Measurements from ENCODE around the gene PLEKHF1.
"Not testable (repeated sequence)": the region's sequence is repeated elsewhere in the genome, so short reads cannot be mapped to it uniquely, and the experiment has no call there.

PLEKHF1 gene

GRCh38 chr19:29665826-29666577, 741 bp downstream of the PLEKHF1 start:
- DNase-seq: no peak

DNA sequence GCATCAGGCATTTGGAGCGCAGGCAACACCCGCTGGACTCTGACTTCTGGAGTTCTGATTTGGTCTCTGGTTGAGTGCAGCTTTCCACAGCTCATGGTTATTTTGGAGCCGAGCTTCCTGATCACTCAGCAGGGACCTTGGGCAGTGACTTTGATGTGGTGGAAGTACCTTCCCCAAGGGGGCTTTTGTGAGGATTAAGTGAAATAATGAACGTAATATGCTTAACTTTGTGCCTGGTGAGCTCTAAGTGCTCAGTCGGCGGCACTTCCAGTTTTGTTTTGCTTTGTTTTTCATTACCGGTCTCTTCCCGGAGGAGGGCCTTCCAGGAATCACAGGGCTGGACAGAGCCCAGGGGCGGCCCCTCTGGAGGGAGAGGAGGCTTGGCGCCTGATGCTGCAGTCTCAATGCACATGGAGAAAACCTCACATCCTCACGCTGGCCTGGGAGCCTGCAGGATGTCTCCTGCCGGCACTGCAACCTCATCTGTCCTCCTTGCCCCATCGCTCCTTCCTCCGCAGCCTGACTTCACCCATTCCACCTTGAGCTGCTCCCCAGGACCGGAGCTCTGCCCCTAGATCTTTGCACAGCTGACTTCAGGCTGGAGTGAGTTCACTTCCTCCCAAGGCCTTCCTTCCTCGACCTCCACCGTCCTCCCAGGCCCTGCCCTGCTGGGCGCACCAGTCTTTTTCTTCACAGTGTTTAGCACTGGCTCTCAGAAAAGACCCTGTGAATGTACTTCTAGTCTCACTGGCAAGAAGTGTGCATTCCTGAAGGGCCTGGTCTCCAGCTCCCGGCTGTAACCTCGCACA, 1.5 kb downstream of the PLEKHF1 start:
- DNase-seq: no peak

DNA sequence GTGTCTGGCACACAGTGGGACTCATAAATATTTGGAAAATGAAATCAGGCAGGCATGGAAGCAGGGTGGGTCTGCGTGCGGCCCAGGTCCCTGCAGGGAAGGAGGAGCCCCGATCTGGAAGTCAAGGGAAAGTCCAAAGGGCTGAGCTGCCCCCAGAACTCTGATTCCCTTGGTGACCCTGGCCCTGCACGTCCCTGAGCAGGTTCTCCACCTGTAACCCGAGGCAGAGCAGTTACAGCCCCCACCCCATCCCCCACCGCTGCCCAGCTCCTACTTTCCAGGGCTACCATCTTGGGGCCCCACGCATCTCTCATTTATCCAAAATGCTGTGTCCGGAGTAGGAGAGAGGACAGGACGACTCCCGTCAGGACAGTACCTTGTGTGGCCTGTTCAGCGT, 2.1 kb downstream of the PLEKHF1 start:
- DNase-seq: no peak

DNA sequence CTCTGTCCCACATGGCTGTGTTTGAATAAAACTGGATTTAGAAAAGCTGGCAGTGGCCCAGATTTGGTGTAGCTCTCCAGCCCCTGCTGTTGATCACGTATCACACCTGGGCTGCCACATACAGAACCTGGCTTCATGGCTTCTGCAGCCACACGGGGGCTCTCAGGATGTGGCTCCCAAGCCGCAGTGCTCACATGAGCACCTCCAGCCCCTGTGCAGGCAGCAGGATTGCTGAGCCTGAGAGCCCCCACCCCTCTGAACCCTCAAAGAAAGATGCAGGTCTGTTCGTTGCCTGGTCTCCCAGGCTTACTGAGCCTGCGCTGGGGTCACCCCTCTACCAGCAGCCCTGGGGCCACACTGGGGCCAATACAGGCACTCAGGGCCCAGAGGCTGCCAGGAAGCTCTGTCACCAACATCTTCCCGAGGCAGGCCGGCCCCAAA, 2.7 kb downstream of the PLEKHF1 start:
- DNase-seq: peak; percentile 59 to 65

- no peak for DNase-seq
These were observed 3.7 kb downstream of the PLEKHF1 start for GRCh38 chr19:29668746-29669609.

DNA sequence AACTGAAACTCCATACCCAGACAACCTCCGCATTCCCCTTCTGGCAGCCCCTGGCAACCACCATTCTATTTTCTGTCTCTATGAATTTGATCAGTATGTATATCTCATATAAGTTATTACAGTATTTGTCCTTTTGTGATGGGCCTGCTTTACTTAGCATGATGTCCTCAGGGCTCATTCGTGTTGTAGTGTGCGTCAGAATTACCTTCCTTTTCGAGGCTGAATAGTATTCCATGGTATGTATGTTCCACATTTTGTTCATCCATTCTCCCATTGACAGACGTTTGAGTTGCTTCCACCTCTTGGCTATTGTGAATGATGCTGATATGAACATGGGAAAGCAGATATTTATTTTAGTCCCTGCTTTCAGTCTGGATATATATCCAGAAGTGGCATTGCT, 5.0 kb downstream of the PLEKHF1 start:
- DNase-seq: no peak

GRCh38 chr19:29671026-29671392, 5.7 kb downstream of the PLEKHF1 start:
- not testable (repeated sequence) for DNase-seq

GRCh38 chr19:29671393-29672160, 6.3 kb downstream of the PLEKHF1 start:
- DNase-seq: peak; percentile 83 to 88

- no peak for DNase-seq
These were observed 7.2 kb downstream of the PLEKHF1 start for GRCh38 chr19:29672319-29672932.

GRCh38 chr19:29672933-29673336, 7.7 kb downstream of the PLEKHF1 start:
- DNase-seq: peak; percentile 84 to 88

DNA sequence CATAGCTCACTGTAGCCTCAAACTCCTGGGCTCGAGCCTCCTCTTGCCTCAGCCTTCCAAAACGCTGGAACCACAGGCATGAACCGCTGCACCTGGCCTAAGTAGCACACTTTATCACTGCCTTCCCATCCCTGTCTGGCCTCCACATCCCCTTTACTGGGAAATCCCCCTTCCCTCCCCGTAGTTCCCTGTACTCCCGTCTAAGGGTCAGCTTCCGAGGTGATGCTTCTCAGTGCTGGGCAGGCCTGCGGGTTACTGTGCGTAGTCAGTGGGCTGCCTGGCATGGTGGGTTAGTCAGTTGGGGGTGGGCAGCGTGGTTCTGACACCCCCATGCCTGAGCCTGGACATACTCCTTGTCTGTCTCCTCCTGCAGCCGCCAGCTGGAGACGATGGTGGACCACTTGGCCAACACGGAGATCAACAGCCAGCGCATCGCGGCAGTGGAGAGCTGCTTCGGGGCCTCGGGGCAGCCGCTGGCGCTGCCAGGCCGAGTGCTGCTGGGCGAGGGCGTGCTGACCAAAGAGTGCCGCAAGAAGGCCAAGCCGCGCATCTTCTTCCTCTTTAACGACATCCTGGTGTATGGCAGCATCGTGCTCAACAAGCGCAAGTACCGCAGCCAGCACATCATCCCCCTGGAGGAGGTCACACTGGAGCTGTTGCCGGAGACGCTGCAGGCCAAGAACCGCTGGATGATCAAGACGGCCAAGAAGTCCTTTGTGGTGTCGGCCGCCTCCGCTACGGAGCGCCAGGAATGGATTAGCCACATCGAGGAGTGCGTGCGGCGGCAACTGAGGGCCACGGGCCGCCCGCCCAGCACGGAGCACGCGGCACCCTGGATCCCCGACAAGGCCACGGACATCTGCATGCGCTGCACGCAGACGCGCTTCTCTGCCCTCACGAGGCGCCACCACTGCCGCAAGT, 8.4 kb downstream of the PLEKHF1 start:
- DNase-seq: no peak

DNA sequence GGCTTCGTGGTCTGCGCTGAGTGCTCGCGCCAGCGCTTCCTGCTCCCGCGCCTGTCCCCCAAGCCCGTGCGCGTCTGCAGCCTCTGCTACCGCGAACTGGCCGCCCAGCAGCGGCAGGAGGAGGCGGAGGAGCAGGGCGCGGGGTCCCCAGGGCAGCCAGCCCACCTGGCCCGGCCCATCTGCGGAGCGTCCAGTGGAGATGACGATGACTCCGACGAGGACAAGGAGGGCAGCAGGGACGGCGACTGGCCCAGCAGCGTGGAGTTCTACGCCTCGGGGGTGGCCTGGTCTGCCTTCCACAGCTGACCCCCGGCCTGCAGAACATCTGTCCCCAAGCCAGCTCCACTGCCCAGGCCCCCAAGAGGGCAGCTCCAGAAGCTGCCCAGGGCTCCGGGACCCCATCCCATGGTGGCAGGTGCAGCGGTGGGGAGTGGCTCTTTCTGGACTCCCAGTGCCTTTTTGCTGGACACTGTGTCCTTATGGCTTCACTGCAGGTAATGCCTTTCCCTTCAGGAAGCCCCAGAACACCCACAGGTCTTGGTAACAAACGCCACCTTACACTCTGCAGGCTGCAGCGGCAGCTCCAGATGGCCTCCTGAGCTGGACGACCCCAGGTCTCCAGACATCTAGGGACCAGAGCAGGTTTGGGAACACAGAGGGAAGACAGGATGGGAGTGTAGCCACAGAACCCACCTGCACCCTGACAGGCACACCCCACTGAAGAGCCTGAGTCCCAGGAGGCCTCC, 9.3 kb downstream of the PLEKHF1 start:
- DNase-seq: no peak

DNA sequence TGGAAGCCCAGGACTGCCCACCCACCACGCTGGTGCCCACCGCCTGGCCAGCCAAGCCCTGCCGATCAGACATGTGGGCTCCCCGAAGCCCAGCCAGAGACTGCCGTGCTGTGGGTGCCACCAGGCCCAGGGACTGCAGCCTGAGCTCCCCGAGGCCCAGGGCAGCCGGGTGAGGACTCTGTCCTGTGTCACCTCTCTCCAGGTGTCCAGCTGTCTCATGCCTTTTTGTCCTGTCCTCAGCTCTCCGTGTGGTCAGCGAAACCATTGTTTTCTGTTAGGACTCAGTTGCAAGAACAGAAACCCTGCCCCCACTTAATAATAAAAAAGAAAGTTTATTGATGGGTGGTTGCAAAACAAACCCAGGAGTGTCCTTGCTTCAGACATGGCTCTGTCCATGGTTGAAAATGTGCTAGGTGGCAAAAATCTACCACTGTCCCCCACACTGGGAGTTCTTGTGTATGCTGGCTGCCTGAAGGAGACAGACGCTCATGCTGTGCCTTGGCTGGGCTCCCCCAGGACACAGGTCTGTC, 9.9 kb downstream of the PLEKHF1 start:
- no peak for DNase-seq

DNA sequence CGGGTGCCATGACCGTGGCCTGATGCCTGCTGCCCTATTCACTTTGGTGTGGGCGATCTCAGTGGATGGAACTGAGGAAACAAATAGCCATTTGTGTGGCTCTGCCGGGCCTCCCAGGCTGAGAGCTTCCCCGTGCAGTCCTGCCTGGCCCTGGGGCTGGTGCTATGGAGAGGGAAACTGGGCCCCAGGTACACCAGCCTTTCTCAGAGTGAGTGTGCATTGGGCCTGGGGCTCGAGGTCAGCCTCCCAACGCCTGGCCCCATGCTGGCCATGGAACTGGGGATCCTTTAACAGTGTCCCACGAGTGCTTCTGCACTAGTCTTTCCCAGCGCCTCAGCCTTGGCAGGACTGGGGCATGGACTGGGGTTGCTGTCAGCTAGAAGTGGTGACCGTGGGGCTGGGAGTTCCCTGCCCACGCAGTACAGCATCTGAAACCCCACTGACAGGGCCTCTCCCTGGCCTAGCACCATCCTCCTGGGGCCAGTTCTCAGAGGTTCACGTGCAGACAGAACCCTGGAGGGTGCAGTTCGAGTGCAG, 10.5 kb downstream of the PLEKHF1 start:
- no peak for DNase-seq

GRCh38 chr19:29676586-29676985, 11.3 kb downstream of the PLEKHF1 start:
- DNase-seq: no peak

- DNase-seq: no peak
These were observed 11.9 kb downstream of the PLEKHF1 start for GRCh38 chr19:29677001-29677817.

DNA sequence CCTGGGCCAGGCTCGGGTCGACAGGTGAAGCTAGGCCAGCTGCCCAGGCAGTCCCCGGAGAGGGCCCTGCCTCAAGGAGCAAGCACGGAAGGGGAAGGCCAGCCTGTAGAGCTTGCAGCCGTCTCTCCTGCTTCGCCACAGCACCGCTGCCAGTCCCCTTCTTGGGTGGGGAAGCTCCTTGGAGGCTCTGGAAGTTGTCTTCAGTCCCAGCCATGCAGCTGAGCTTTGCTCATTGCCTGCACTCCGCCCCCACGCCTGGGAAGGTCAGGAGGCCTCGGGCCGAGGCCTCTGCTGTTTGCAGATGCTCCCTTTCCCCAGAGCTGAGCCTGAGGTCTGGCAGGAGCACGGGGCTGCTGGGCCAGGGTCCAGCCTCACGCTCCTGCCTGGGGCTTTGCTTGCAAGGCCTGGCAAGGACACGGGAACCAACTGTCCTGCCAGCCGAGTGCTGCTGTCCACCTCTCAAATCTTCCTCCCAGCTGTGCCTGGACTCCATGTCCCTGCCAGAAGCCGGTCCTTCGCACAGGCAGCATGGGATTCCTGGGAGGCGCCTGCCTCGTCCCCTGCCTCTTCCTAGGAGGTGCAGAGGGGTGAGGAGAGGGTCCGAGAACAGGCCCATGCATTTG, 13.3 kb downstream of the PLEKHF1 start:
- no peak for DNase-seq

DNA sequence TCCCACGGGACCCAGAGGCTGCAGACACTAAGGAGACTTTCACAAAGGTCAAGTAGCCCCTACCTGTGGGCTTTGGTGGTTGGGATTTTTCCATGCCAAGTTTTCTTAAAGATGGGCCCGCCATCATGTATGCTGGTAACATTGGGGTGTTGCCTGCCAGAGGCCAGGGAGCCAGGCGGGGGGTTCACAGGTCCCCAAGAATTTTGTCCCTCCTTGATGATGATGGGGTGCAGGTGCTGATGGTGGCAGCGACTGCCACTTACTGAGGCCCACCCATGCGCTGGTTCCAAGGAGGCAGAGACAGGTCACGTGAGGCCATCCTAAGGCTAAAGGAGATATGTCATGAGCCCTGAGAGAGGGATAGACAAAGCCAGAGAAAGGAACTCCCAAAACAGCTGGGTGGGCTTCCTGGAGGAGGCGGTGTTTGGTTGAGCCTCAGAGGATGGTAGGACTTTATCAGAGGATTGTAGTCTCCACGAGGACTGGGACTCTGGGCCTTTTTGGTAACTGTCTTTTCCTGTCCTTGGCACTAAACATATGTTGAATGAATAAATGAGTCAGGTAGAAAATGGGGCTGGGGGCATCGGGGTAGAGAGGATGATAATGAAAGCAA, 14.4 kb downstream of the PLEKHF1 start:
- DNase-seq: no peak
